WTC11 (cell line): ENCODE measurements around the gene DCTN5. TPM values are rescaled to one million over a fixed set of nuclear protein-coding genes. Genes with fewer than 3 reads are reported as not detected.
A peak's percentile ranks its signal among the peaks of the same experiment; 100 is the strongest.

Source experiments
- ATAC-seq: fragments of 200-7000 bp; cut with Tn5 transposase; 2 replicates; pipeline ENCODE4 v1.10.0; 2021; ENCODE audit warnings: mild to moderate bottlenecking, moderate library complexity
- CTCF ChIA-PET: fragments of 300-600 bp; sonication (Branson Sonifier 250); formaldehyde crosslinking; loops from one replicate; lab custom pipeline; 2021; ENCODE audit warnings: antibody characterized with exemption; lab: Charles Lee
- POLR2A ChIA-PET: fragments of 350-600 bp; sonication (Branson Sonifier 250); formaldehyde crosslinking; loops from one replicate; lab custom pipeline; 2021; ENCODE audit warnings: antibody characterized with exemption; lab: Charles Lee
- DNase-seq: peaks from one replicate; pipeline ENCODE4 v3.0.0; 2021; ENCODE audit warnings: low spot score
- H3K27ac Mint-ChIP-seq: 2 replicates; pipeline ENCODE4 v1.8.0; 2021; ENCODE audit warnings: mixed read lengths
- H3K27me3 Mint-ChIP-seq: 2 replicates; pipeline ENCODE4 v1.8.0; 2021; ENCODE audit warnings: low read depth, mild to moderate bottlenecking, moderate library complexity, mixed read lengths
- H3K36me3 Mint-ChIP-seq: 2 replicates; pipeline ENCODE4 v1.8.0; 2021; ENCODE audit warnings: mixed read lengths
- H3K4me1 Mint-ChIP-seq: 2 replicates; pipeline ENCODE4 v1.8.0; 2022; ENCODE audit warnings: mixed read lengths
- H3K4me3 Mint-ChIP-seq: 2 replicates; pipeline ENCODE4 v1.8.0; 2021; ENCODE audit warnings: mild to moderate bottlenecking, moderate library complexity, mixed read lengths
- H3K9me3 Mint-ChIP-seq: 2 replicates; pipeline ENCODE4 v1.8.0; 2021; ENCODE audit warnings: mixed read lengths
- ATF6 ChIP-seq: sonication (generic); formaldehyde crosslinking; IDR thresholded peaks from 2 replicates; pipeline ENCODE4 v1.8.1; 2023; ENCODE audit warnings: mild to moderate bottlenecking, missing genetic modification reagents
- FOXJ3 ChIP-seq: sonication (generic); formaldehyde crosslinking; IDR thresholded peaks from 2 replicates; pipeline ENCODE4 v1.9.0; 2021; ENCODE audit warnings: missing genetic modification reagents, mild to moderate bottlenecking, borderline replicate concordance
- GRHL2 ChIP-seq: fragments of 250-450 bp; sonication (Bioruptor Pico); IDR thresholded peaks from 2 replicates; pipeline ENCODE4 v1.8.0; 2022; ENCODE audit warnings: mild to moderate bottlenecking, moderate library complexity; ENCODE audit not compliant: insufficient replicate concordance, severe bottlenecking
- HMGA2 ChIP-seq: fragments of 250-450 bp; sonication (Bioruptor Pico); IDR thresholded peaks from 2 replicates; pipeline ENCODE4 v1.4.0; 2021; ENCODE audit warnings: mild to moderate bottlenecking, moderate library complexity
- IRF2 ChIP-seq: sonication (generic); formaldehyde crosslinking; IDR thresholded peaks from 2 replicates; pipeline ENCODE4 v1.8.0; 2022; ENCODE audit warnings: low read depth, missing genetic modification reagents, borderline replicate concordance
- JAZF1 ChIP-seq: fragments of 250-450 bp; sonication (Bioruptor Pico); IDR thresholded peaks from 2 replicates; pipeline ENCODE4 v1.9.0; 2021; ENCODE audit warnings: moderate library complexity, mild to moderate bottlenecking, inconsistent platforms
- JUN ChIP-seq: sonication (generic); formaldehyde crosslinking; IDR thresholded peaks from 2 replicates; pipeline ENCODE4 v1.8.0; 2023; ENCODE audit warnings: mild to moderate bottlenecking, missing genetic modification reagents
- MYBL2 ChIP-seq: sonication (generic); formaldehyde crosslinking; IDR thresholded peaks from 2 replicates; pipeline ENCODE4 v1.8.1; 2023; ENCODE audit warnings: mild to moderate bottlenecking, moderate library complexity, missing genetic modification reagents
- NR2C2 ChIP-seq: sonication (generic); formaldehyde crosslinking; IDR thresholded peaks from 2 replicates; pipeline ENCODE4 v1.8.0; 2022; ENCODE audit warnings: mild to moderate bottlenecking, missing genetic modification reagents
- PREB ChIP-seq: sonication (generic); formaldehyde crosslinking; IDR thresholded peaks from 2 replicates; pipeline ENCODE4 v1.8.1; 2022; ENCODE audit warnings: mild to moderate bottlenecking, missing genetic modification reagents, moderate library complexity, borderline replicate concordance
- RELA ChIP-seq: sonication (generic); formaldehyde crosslinking; IDR thresholded peaks from 2 replicates; pipeline ENCODE4 v1.8.1; 2022; ENCODE audit warnings: missing genetic modification reagents, mild to moderate bottlenecking, borderline replicate concordance
- RORB ChIP-seq: fragments of 250-450 bp; sonication (Bioruptor Pico); IDR thresholded peaks from 2 replicates; pipeline ENCODE4 v1.9.0; 2021; ENCODE audit warnings: mild to moderate bottlenecking
- SMAD4 ChIP-seq: sonication (generic); formaldehyde crosslinking; IDR thresholded peaks from 2 replicates; pipeline ENCODE4 v1.8.0; 2022; ENCODE audit warnings: mild to moderate bottlenecking, missing genetic modification reagents
- SOX15 ChIP-seq: fragments of 250-450 bp; sonication (Bioruptor Pico); IDR thresholded peaks from 2 replicates; pipeline ENCODE4 v1.9.0; 2021; ENCODE audit warnings: mild to moderate bottlenecking
- ZNF671 ChIP-seq: fragments of 250-450 bp; sonication (Bioruptor Pico); IDR thresholded peaks from 2 replicates; pipeline ENCODE4 v1.8.0; 2021; ENCODE audit warnings: mild to moderate bottlenecking
- total RNA-seq: library from RNA; stranded (reverse); gene quantifications from 3 replicates; pipeline ENCODE4 v1.2.3, GENCODE V29; 2021
- TF ChIP-seq, protein P1 (sequence below): fragments of 200-600 bp; IDR thresholded peaks from 2 replicates; pipeline ENCODE4 v1.8.0; 2022; ENCODE audit warnings: antibody characterized with exemption
- TF ChIP-seq, protein P2 (sequence below): fragments of 250-450 bp; sonication (Bioruptor Pico); IDR thresholded peaks from 2 replicates; pipeline ENCODE4 v1.9.0; 2021; ENCODE audit warnings: mild to moderate bottlenecking, borderline replicate concordance
- TF ChIP-seq, protein P3 (sequence below): fragments of 250-450 bp; sonication (Bioruptor Pico); conservative IDR thresholded peaks from 2 replicates; pipeline ENCODE4 v1.9.0; 2021; ENCODE audit warnings: mild to moderate bottlenecking
- TF ChIP-seq, protein P4 (sequence below): sonication (generic); formaldehyde crosslinking; IDR thresholded peaks from 2 replicates; pipeline ENCODE4 v1.8.0; 2022; ENCODE audit warnings: mild to moderate bottlenecking, missing genetic modification reagents

Gene DCTN5
- total RNA-seq, 1 experiment from 2014 or later, result 65.8 TPM

DNA sequence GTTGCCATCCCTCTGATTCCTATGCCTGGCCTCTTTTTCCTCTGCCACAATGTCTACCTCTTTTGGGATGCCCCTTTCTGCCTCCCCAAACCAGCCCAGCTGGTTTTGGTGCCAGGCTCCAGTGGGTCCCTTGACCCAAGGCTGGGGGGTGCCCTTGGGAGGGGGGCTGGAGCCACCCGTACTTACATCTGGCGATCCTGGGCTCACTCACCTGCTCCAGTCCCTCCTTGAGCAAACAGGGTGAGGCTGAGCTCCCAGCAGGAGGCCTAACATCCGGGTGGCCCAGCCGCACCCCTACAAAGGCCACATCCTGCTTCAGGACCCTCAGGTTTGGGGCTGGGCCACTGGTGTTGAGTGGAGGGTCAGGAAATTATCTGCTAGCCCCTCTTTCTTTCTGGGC, 70.5 kb downstream of the DCTN5 start:
- no peak overlapping the region for H3K27ac Mint-ChIP-seq
- POLR2A ChIA-PET, result no interaction called here
- peaks cover 72% of the 10 kb centered on the region for H3K27me3 Mint-ChIP-seq
- TF ChIP-seq ATF6, result no peak
- TF ChIP-seq RELA (CRISPR knock-in tag), result no peak
- TF ChIP-seq GRHL2, result no peak
- TF ChIP-seq, all 79 proteins: peak for 0
- peaks cover 20% of the 10 kb centered on the region for H3K9me3 Mint-ChIP-seq
- H3K4me3 Mint-ChIP-seq, result peak overlapping the region; percentile 43; the same call in 1 of the 2 replicates
- CTCF ChIA-PET, result interaction anchor here (0.5 to 1.5 kb wide), 3 partner anchors 11 to 80 kb away, joined by 3 to 6 read pairs (median 3); no protein-coding TSS in a partner anchor
- no peak for ATAC-seq
- peaks cover 17% of the 10 kb centered on the region for H3K36me3 Mint-ChIP-seq
- DNase-seq, result no peak
- H3K4me1 Mint-ChIP-seq, result peaks cover 5% of the 10 kb centered on the region; the same call in 1 of the 2 replicates

GRCh38 chr16:23712976-23713375, 71.7 kb downstream of the DCTN5 start, which contains the start of gene ERN2:
ERN2 (minus strand) TSS chr16:23713222; CDS start chr16:23713187, 35 bp downstream.
- TF ChIP-seq RORB (CRISPR knock-in tag) (no peak), JUN (CRISPR knock-in tag) (no peak), MYBL2 (CRISPR knock-in tag) (no peak), JAZF1 (CRISPR knock-in tag) (no peak), SMAD4 (CRISPR knock-in tag) (no peak), FOXJ3 (CRISPR knock-in tag) (no peak)
- TF ChIP-seq, protein P1, sequence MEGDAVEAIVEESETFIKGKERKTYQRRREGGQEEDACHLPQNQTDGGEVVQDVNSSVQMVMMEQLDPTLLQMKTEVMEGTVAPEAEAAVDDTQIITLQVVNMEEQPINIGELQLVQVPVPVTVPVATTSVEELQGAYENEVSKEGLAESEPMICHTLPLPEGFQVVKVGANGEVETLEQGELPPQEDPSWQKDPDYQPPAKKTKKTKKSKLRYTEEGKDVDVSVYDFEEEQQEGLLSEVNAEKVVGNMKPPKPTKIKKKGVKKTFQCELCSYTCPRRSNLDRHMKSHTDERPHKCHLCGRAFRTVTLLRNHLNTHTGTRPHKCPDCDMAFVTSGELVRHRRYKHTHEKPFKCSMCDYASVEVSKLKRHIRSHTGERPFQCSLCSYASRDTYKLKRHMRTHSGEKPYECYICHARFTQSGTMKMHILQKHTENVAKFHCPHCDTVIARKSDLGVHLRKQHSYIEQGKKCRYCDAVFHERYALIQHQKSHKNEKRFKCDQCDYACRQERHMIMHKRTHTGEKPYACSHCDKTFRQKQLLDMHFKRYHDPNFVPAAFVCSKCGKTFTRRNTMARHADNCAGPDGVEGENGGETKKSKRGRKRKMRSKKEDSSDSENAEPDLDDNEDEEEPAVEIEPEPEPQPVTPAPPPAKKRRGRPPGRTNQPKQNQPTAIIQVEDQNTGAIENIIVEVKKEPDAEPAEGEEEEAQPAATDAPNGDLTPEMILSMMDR, result no peak
- TF ChIP-seq, protein P2, sequence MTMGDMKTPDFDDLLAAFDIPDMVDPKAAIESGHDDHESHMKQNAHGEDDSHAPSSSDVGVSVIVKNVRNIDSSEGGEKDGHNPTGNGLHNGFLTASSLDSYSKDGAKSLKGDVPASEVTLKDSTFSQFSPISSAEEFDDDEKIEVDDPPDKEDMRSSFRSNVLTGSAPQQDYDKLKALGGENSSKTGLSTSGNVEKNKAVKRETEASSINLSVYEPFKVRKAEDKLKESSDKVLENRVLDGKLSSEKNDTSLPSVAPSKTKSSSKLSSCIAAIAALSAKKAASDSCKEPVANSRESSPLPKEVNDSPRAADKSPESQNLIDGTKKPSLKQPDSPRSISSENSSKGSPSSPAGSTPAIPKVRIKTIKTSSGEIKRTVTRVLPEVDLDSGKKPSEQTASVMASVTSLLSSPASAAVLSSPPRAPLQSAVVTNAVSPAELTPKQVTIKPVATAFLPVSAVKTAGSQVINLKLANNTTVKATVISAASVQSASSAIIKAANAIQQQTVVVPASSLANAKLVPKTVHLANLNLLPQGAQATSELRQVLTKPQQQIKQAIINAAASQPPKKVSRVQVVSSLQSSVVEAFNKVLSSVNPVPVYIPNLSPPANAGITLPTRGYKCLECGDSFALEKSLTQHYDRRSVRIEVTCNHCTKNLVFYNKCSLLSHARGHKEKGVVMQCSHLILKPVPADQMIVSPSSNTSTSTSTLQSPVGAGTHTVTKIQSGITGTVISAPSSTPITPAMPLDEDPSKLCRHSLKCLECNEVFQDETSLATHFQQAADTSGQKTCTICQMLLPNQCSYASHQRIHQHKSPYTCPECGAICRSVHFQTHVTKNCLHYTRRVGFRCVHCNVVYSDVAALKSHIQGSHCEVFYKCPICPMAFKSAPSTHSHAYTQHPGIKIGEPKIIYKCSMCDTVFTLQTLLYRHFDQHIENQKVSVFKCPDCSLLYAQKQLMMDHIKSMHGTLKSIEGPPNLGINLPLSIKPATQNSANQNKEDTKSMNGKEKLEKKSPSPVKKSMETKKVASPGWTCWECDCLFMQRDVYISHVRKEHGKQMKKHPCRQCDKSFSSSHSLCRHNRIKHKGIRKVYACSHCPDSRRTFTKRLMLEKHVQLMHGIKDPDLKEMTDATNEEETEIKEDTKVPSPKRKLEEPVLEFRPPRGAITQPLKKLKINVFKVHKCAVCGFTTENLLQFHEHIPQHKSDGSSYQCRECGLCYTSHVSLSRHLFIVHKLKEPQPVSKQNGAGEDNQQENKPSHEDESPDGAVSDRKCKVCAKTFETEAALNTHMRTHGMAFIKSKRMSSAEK (CRISPR knock-in tag), result no peak
- TF ChIP-seq, all 79 proteins: peak for 0
- peaks cover 17% of the 10 kb centered on the region for H3K36me3 Mint-ChIP-seq
- peaks cover 20% of the 10 kb centered on the region for H3K9me3 Mint-ChIP-seq
- peak within 1 kb of the TSS; percentile 73 for H3K4me3 Mint-ChIP-seq
- POLR2A ChIA-PET, result no interaction called here
- no peak within 1 kb of the TSS for H3K27ac Mint-ChIP-seq
- peak; percentile 73 for DNase-seq
- CTCF ChIA-PET, result interaction anchor here (1.5 kb wide), 1 partner anchor 15 kb away, joined by 6 read pairs; no protein-coding TSS in a partner anchor
- peak; percentile 97 for ATAC-seq
- H3K4me1 Mint-ChIP-seq, result peaks cover 5% of the 10 kb centered on the region; the same call in 1 of the 2 replicates
- H3K27me3 Mint-ChIP-seq, result peaks cover 78% of the 10 kb centered on the region

GRCh38 chr16:23716484-23716883, 75.2 kb downstream of the DCTN5 start:
- Mint-ChIP-seq H3K9me3 (peaks cover 6% of the 10 kb centered on the region; the same call in 1 of the 2 replicates), H3K4me3 (no peak overlapping the region), H3K36me3 (no peaks in the 10 kb centered on the region), H3K27ac (no peak overlapping the region), H3K27me3 (peaks cover 54% of the 10 kb centered on the region), H3K4me1 (peaks cover 5% of the 10 kb centered on the region; the same call in 1 of the 2 replicates)
- ChIA-PET CTCF (no interaction called here), POLR2A (interaction anchor here (0.7 kb wide), 1 partner anchor 1050 kb away, joined by 3 read pairs; no protein-coding TSS in a partner anchor)
- ATAC-seq (no peak), DNase-seq (no peak)
- no peak for TF ChIP-seq SOX15 (CRISPR knock-in tag)
- TF ChIP-seq NR2C2, result no peak
- no peak for TF ChIP-seq HMGA2 (CRISPR knock-in tag)
- no peak for TF ChIP-seq IRF2 (CRISPR knock-in tag)
- TF ChIP-seq, protein P3, sequence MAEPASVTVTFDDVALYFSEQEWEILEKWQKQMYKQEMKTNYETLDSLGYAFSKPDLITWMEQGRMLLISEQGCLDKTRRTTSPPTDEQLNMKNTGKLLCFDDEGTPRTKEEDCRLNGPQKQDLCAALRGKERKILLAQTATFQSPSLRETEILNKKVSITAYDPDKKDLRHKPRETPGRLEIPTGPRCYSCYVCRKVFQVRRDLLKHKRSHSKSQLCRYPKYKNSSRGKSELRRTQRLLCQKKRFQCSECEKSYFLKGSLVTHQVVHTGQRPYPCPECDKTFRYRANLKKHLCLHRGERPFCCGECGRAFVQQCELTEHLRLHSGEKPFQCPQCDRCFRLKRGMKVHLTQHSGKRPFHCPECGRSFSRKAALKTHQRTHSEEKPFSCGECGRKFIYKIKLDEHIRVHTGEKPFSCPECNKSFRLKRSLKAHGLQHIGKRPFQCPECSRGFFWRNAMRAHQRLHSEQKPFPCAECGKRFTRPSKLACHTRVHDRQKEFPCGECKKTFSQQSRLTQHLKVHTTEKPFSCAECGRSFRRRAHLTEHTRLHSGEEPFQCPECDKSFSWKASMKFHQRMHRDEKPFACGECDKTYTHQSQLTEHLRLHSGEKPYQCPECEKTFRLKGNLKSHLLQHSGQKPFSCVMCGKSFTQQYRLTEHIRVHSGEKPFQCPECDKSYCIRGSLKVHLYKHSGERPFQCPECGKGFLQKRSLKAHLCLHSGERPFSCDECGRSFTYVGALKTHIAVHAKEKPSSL, result no peak
- TF ChIP-seq, protein P4, sequence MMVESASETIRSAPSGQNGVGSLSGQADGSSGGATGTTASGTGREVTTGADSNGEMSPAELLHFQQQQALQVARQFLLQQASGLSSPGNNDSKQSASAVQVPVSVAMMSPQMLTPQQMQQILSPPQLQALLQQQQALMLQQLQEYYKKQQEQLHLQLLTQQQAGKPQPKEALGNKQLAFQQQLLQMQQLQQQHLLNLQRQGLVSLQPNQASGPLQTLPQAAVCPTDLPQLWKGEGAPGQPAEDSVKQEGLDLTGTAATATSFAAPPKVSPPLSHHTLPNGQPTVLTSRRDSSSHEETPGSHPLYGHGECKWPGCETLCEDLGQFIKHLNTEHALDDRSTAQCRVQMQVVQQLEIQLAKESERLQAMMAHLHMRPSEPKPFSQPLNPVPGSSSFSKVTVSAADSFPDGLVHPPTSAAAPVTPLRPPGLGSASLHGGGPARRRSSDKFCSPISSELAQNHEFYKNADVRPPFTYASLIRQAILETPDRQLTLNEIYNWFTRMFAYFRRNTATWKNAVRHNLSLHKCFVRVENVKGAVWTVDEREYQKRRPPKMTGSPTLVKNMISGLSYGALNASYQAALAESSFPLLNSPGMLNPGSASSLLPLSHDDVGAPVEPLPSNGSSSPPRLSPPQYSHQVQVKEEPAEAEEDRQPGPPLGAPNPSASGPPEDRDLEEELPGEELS (CRISPR knock-in tag), result no peak
- no peak for TF ChIP-seq ZNF671 (CRISPR knock-in tag)
- TF ChIP-seq PREB, result no peak
